B cell (primary cell): ENCODE results near the gene SERPINF2. TPM values are rescaled to one million over a fixed set of nuclear protein-coding genes. Genes with fewer than 3 reads are reported as not detected.

Experiments used
- ATAC-seq: fragments of 200-7000 bp; cut with Tn5 transposase; one replicate; pipeline ENCODE4 v1.10.0; 2021; ENCODE audit warnings: low read depth, mild to moderate bottlenecking, moderate number of reproducible peaks, moderate library complexity
- CTCF ChIA-PET: fragments of 350-600 bp; sonication (Branson Sonifier 250); formaldehyde crosslinking; loops from one replicate; lab custom pipeline; 2021; ENCODE audit warnings: antibody characterized with exemption, inconsistent platforms; lab: Charles Lee
- POLR2A ChIA-PET: fragments of 350-600 bp; sonication (Branson Sonifier 250); formaldehyde crosslinking; loops from one replicate; lab custom pipeline; 2021; ENCODE audit warnings: antibody characterized with exemption; lab: Charles Lee
- DNase-seq: peaks from one replicate; pipeline ENCODE4 v3.0.0; 2013
- H2AFZ ChIP-seq: 2 replicates; pipeline ENCODE4 v1.6.1; 2012; ENCODE audit warnings: mild to moderate bottlenecking, low read depth, low read length; ENCODE audit not compliant: insufficient read depth, poor library complexity, severe bottlenecking
- H3K27ac ChIP-seq, 2 donors: 1 replicate in 1 of 2; 2 replicates in 1 of 2; pipeline ENCODE4 v1.5.1; 2012 to 2013; ENCODE audit warnings: low read length in 2 of 2, mild to moderate bottlenecking in 2 of 2, moderate library complexity in 1 of 2
- H3K27me3 ChIP-seq, 4 experiments: fragments of 200-600 bp in 1 of 4; sonication (generic) in 1 of 4; replicated peaks in 1 of 4; 1 replicate in 2 of 4; 2 replicates in 2 of 4; pipeline versions ENCODE4 v1.6.1 to v1.7.0; 2013 to 2016; ENCODE audit warnings: low read length in 3 of 4, mild to moderate bottlenecking in 2 of 4, mixed read lengths in 1 of 4, moderate library complexity in 1 of 4; ENCODE audit not compliant: insufficient read depth in 4 of 4, control insufficient read depth in 3 of 4; ENCODE audit errors: control extremely low read depth in 1 of 4
- H3K36me3 ChIP-seq, 2 experiments: replicated peaks in 1 of 2; 1 replicate in 1 of 2; 2 replicates in 1 of 2; pipeline versions ENCODE4 v1.6.1 to v1.7.1; 2013; ENCODE audit warnings: low read length in 1 of 2; ENCODE audit not compliant: insufficient read depth in 2 of 2, control insufficient read depth in 1 of 2; ENCODE audit errors: control extremely low read depth in 1 of 2, extremely low read depth in 1 of 2
- H3K4me1 ChIP-seq, 2 donors: fragments of 200-600 bp in 1 of 2; sonication (generic) in 1 of 2; 1 replicate in 1 of 2; 2 replicates in 1 of 2; pipeline versions ENCODE4 v1.5.1 to v1.6.1; 2013 to 2017; ENCODE audit warnings: low read length in 2 of 2; ENCODE audit not compliant: control insufficient read depth in 2 of 2, insufficient read depth in 2 of 2
- H3K4me2 ChIP-seq: replicated peaks from 2 replicates; pipeline ENCODE3; 2012; ENCODE audit warnings: mild to moderate bottlenecking, low read depth, low read length; ENCODE audit not compliant: poor library complexity, severe bottlenecking
- H3K4me3 ChIP-seq, 5 experiments: fragments of 200-600 bp in 1 of 5; sonication (generic) in 1 of 5; 1 replicate in 3 of 5; 2 replicates in 2 of 5; pipeline versions ENCODE4 v1.5.1 to v1.7.0; 2011 to 2016; ENCODE audit warnings: low read length in 4 of 5, mild to moderate bottlenecking in 4 of 5, low read depth in 2 of 5, control low read depth in 1 of 5, moderate library complexity in 1 of 5; ENCODE audit not compliant: insufficient read depth in 1 of 5; ENCODE audit errors: control extremely low read depth in 1 of 5, extremely low read depth in 1 of 5
- H3K79me2 ChIP-seq: fragments of 200-600 bp; sonication (generic); one replicate; pipeline ENCODE4 v1.6.0; 2016; ENCODE audit warnings: low read length; ENCODE audit not compliant: control insufficient read depth, insufficient read depth
- H3K9ac ChIP-seq: fragments of 200-600 bp; sonication (generic); 2 replicates; pipeline ENCODE4 v1.6.1; 2017; ENCODE audit warnings: mild to moderate bottlenecking, low read length, moderate library complexity
- H3K9me3 ChIP-seq, 3 donors: one replicate each; pipeline versions ENCODE4 v1.6.1 to v1.7.1; 2013; ENCODE audit warnings: low read length in 2 of 3; ENCODE audit not compliant: control insufficient read depth in 2 of 3, insufficient read depth in 1 of 3; ENCODE audit errors: control extremely low read depth in 1 of 3
- H4K20me1 ChIP-seq: 2 replicates; pipeline ENCODE4 v1.6.0; 2012; ENCODE audit warnings: mild to moderate bottlenecking, low read length; ENCODE audit not compliant: insufficient read depth, control insufficient read depth, poor library complexity, severe bottlenecking
- H3K27ac Mint-ChIP-seq: one replicate; pipeline ENCODE4 v1.8.0; 2021; ENCODE audit warnings: mixed read lengths
- H3K27me3 Mint-ChIP-seq: one replicate; pipeline ENCODE4 v1.8.0; 2021; ENCODE audit warnings: mixed read lengths
- H3K4me1 Mint-ChIP-seq: one replicate; pipeline ENCODE4 v1.8.0; 2021; ENCODE audit warnings: mixed read lengths
- H3K4me3 Mint-ChIP-seq: one replicate; pipeline ENCODE4 v1.8.0; 2021; ENCODE audit warnings: mixed read lengths
- H3K9me3 Mint-ChIP-seq: one replicate; pipeline ENCODE4 v1.8.0; 2022; ENCODE audit warnings: mixed read lengths; ENCODE audit not compliant: insufficient read depth
- EZH2 ChIP-seq: IDR thresholded peaks from 2 replicates; pipeline ENCODE4 v1.6.1; 2012; ENCODE audit warnings: borderline replicate concordance, low read depth, mild to moderate bottlenecking, moderate library complexity, low read length; ENCODE audit not compliant: insufficient read depth, poor library complexity, severe bottlenecking
- WGBS: methylation state at CpG from one replicate; pipeline ENCODE4 v1.1.5; 2013; ENCODE audit warnings: missing lambda C conversion rate; ENCODE audit not compliant: insufficient coverage; 5-methylcytosine and 5-hydroxymethylcytosine counted together
- intact Hi-C: fragments of 100-400 bp; cut with micrococcal nuclease; formaldehyde crosslinking; loops from one replicate; pipeline ENCODE4 v1.10.0; 2022
- polyA plus RNA-seq: library from polyadenylated mRNA; depleted of rRNA; stranded (reverse); fragments of >200 nt; gene quantifications from 2 replicates; pipeline ENCODE4 v1.2.3, GENCODE V29; 2012
- total RNA-seq, 2 donors: library from RNA; stranded (reverse); fragments of 120-200 nt in 1 of 2; gene quantifications; 1 replicate in 1 of 2; 2 replicates in 1 of 2; pipeline versions ENCODE4 v1.2.3 to v1.2.4, GENCODE V29; 2013 to 2022
- TF ChIP-seq, protein P1 (sequence below): fragments of 200-600 bp; IDR thresholded peaks from one replicate; pipeline ENCODE4 v1.8.0; 2022; ENCODE audit warnings: antibody characterized with exemption, mild to moderate bottlenecking

SERPINF2 gene
- total and polyA plus RNA-seq, 2 donors (not counting 1 experiment from before 2014, with no cell fraction given), result 0.97 to 3.9 TPM

DNA sequence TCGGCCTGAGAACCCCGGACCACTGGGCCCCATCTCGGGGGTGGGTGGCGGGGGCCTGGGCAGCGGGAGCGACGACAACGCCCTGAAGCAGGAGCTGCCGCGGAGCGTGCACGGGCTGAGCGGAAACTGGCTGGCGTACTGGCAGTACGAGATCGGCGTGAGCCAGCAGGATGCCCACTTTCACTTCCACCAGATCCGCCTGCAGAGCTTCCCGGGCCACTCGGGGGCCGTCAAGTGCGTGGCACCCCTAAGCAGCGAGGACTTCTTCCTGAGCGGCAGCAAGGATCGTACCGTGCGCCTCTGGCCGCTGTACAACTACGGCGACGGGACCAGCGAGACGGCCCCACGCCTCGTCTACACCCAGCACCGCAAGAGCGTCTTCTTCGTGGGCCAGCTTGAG lies 8.9 kb upstream of the SERPINF2 start:
- peak overlapping the region; percentile 63 for H3K27ac Mint-ChIP-seq
- peak overlapping the region; percentile 49 for H3K4me2 ChIP-seq
- intact Hi-C loops, result loop anchor here (1.0 to 2.0 kb wide), 2 partner anchors 29 to 38 kb away; partner anchors contain the start of gene SERPINF1
- no peak overlapping the region for H3K4me3 ChIP-seq
- WGBS, result 93% methylated on average over 38 of the region's 38 CpGs
- DNase-seq, result no peak
- TF ChIP-seq, protein P1, sequence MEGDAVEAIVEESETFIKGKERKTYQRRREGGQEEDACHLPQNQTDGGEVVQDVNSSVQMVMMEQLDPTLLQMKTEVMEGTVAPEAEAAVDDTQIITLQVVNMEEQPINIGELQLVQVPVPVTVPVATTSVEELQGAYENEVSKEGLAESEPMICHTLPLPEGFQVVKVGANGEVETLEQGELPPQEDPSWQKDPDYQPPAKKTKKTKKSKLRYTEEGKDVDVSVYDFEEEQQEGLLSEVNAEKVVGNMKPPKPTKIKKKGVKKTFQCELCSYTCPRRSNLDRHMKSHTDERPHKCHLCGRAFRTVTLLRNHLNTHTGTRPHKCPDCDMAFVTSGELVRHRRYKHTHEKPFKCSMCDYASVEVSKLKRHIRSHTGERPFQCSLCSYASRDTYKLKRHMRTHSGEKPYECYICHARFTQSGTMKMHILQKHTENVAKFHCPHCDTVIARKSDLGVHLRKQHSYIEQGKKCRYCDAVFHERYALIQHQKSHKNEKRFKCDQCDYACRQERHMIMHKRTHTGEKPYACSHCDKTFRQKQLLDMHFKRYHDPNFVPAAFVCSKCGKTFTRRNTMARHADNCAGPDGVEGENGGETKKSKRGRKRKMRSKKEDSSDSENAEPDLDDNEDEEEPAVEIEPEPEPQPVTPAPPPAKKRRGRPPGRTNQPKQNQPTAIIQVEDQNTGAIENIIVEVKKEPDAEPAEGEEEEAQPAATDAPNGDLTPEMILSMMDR, result no peak
- no peak for TF ChIP-seq EZH2
- peak overlapping the region; percentile 37 for H3K4me3 Mint-ChIP-seq
- CTCF ChIA-PET, result interaction anchor here (1.2 to 5.6 kb wide), 5 partner anchors 9 to 85 kb away, joined by 3 to 61 read pairs (median 6); no protein-coding TSS in a partner anchor
- H3K9me3 Mint-ChIP-seq, result no peaks in the 10 kb centered on the region
- POLR2A ChIA-PET, result interaction anchor here (1.2 to 4.9 kb wide), 9 partner anchors 9 to 96 kb away, joined by 3 to 33 read pairs (median 19); partner anchors contain the start of genes RPA1, SERPINF1, SMYD4 and WDR81
- no peak overlapping the region for H2AFZ ChIP-seq
- peaks cover 40% of the 10 kb centered on the region for H3K4me1 Mint-ChIP-seq
- H3K9ac ChIP-seq, result no peak overlapping the region
- H3K4me1 ChIP-seq, result peaks cover 14 to 28% of the 10 kb centered on the region in 2 donors
- H3K79me2 ChIP-seq, result no peaks in the 10 kb centered on the region
- no peaks in the 10 kb centered on the region for H3K27me3 ChIP-seq
- no peak overlapping the region for H3K27ac ChIP-seq
- peaks cover 0 to 2% (median 0%) of the 10 kb centered on the region in 3 donors for H3K9me3 ChIP-seq
- H3K36me3 ChIP-seq, result peaks cover 0 to 52% of the 10 kb centered on the region in 2 experiments
- no peak for ATAC-seq
- H3K27me3 Mint-ChIP-seq, result no peaks in the 10 kb centered on the region
- H4K20me1 ChIP-seq, result peaks cover 45% of the 10 kb centered on the region

DNA sequence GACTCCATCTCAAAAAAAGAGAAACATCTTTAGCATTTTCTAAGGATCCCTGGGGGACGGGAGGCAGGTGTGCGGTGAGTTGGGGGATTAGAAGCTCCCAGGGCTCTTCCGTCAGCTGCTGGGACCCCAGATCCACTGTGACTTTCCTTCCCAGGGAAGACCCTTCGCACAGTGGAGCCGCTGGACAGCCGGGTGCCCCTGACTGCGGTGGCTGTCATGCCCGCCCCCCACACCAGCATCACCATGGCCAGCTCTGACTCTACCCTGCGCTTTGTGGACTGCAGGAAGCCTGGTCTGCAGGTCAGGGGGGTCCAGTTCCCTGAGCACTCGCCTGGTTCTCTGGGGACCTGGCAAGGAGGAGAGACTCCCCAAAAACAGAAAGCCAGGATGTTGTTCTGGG lies 7.3 kb upstream of the SERPINF2 start:
- Histone ChIP-seq H3K27me3 (no peaks in the 10 kb centered on the region), H3K4me1 (peaks cover 14 to 28% of the 10 kb centered on the region in 2 donors), H3K9me3 (peaks cover 0 to 2% (median 0%) of the 10 kb centered on the region in 3 donors), H3K4me3 (no peak overlapping the region), H2AFZ (no peak overlapping the region), H3K27ac (no peak overlapping the region), H3K9ac (no peak overlapping the region), H3K4me2 (no peak overlapping the region), H3K79me2 (no peaks in the 10 kb centered on the region), H3K36me3 (peaks cover 0 to 48% of the 10 kb centered on the region in 2 experiments), H4K20me1 (peaks cover 28% of the 10 kb centered on the region)
- ChIA-PET POLR2A (no interaction called here), CTCF (interaction anchor here (1.2 kb wide), 1 partner anchor 14 kb away, joined by 3 read pairs; no protein-coding TSS in a partner anchor)
- intact Hi-C loops, result no loop called here
- Mint-ChIP-seq H3K4me1 (peaks cover 30% of the 10 kb centered on the region), H3K27ac (no peak overlapping the region), H3K27me3 (no peaks in the 10 kb centered on the region), H3K4me3 (no peak overlapping the region), H3K9me3 (no peaks in the 10 kb centered on the region)
- ATAC-seq (no peak), DNase-seq (no peak)
- 98% methylated on average over 8 of the region's 10 CpGs for WGBS
- TF ChIP-seq, protein P1, result no peak
- TF ChIP-seq EZH2, result no peak
